Keratinocyte (primary cell): Measurements from ENCODE around the gene CANT1. TPM values are rescaled to one million over a fixed set of nuclear protein-coding genes. Genes with fewer than 3 reads are reported as not detected.

Experiments used
- DNase-seq: peaks from one replicate; pipeline ENCODE4 v3.0.0-alpha.2; 2011; ENCODE audit warnings: low read depth, missing footprints, low spot score
- FAIRE-seq: peaks from 2 replicates; lab custom pipeline; 2011; peaks lifted over from hg19 to GRCh38; lab: Jason Lieb, UNC
- H2AFZ ChIP-seq: 2 replicates; pipeline ENCODE4 v1.6.0; 2012; ENCODE audit warnings: low read length, control low read depth, inconsistent platforms; ENCODE audit not compliant: control insufficient read depth
- H3K27ac ChIP-seq: 2 replicates; pipeline ENCODE4 v1.5.1; 2011; ENCODE audit warnings: low read length; ENCODE audit not compliant: control insufficient read depth, insufficient read depth
- H3K27me3 ChIP-seq: 3 replicates; pipeline ENCODE4 v1.6.0; 2011; ENCODE audit warnings: low read length; ENCODE audit not compliant: control insufficient read depth, insufficient read depth; ENCODE audit errors: extremely low read depth
- H3K36me3 ChIP-seq, 2 experiments: 2 replicates in 1 of 2; 3 replicates in 1 of 2; pipeline ENCODE4 v1.5.1; 2011; ENCODE audit warnings: low read length in 2 of 2, mild to moderate bottlenecking in 1 of 2; ENCODE audit not compliant: control insufficient read depth in 2 of 2, insufficient read depth in 2 of 2; ENCODE audit errors: extremely low read depth in 1 of 2
- H3K4me1 ChIP-seq: 3 replicates; pipeline ENCODE4 v1.5.1; 2011; ENCODE audit warnings: low read length; ENCODE audit not compliant: control insufficient read depth, insufficient read depth; ENCODE audit errors: extremely low read depth
- H3K4me2 ChIP-seq: 3 replicates; pipeline ENCODE4 v1.6.0; 2011; ENCODE audit warnings: low read depth, low read length; ENCODE audit not compliant: control insufficient read depth, insufficient read depth; ENCODE audit errors: extremely low read depth
- H3K4me3 ChIP-seq, 3 experiments: fragments of 200-600 bp in 1 of 3; sonication (generic) in 1 of 3; 2 replicates in 2 of 3; 3 replicates in 1 of 3; pipeline ENCODE4 v1.5.1; 2011 to 2016; ENCODE audit warnings: low read length in 3 of 3, mild to moderate bottlenecking in 3 of 3, control low read depth in 2 of 3, inconsistent platforms in 1 of 3, low read depth in 1 of 3, mixed read lengths in 1 of 3, mixed run types in 1 of 3, moderate library complexity in 1 of 3; ENCODE audit not compliant: control insufficient read depth in 2 of 3, insufficient read depth in 2 of 3; ENCODE audit errors: extremely low read depth in 1 of 3
- H3K79me2 ChIP-seq: 2 replicates; pipeline ENCODE4 v1.6.0; 2012; ENCODE audit warnings: low read length; ENCODE audit not compliant: control insufficient read depth, insufficient read depth
- H3K9ac ChIP-seq: 3 replicates; pipeline ENCODE4 v1.6.0; 2011; ENCODE audit warnings: low read length; ENCODE audit not compliant: control insufficient read depth, insufficient read depth; ENCODE audit errors: extremely low read depth
- H3K9me1 ChIP-seq: 3 replicates; pipeline ENCODE4 v1.6.0; 2011; ENCODE audit warnings: low read length; ENCODE audit not compliant: control insufficient read depth, insufficient read depth; ENCODE audit errors: extremely low read depth
- H3K9me3 ChIP-seq: 2 replicates; pipeline ENCODE4 v1.5.1; 2012; ENCODE audit warnings: low read depth, low read length; ENCODE audit not compliant: control insufficient read depth
- H4K20me1 ChIP-seq: 3 replicates; pipeline ENCODE4 v1.6.0; 2011; ENCODE audit warnings: low read length; ENCODE audit not compliant: control insufficient read depth, insufficient read depth; ENCODE audit errors: extremely low read depth
- CTCF ChIP-seq, 3 experiments: IDR thresholded peaks in 1 of 3; conservative IDR thresholded peaks in 1 of 3; optimal IDR thresholded peaks in 1 of 3; 2 replicates in 2 of 3; 3 replicates in 1 of 3; pipeline versions ENCODE3 to v1.5.1; 2011; ENCODE audit warnings: low read length in 3 of 3, mild to moderate bottlenecking in 3 of 3, moderate library complexity in 2 of 3, control low read depth in 1 of 3, inconsistent platforms in 1 of 3; ENCODE audit not compliant: insufficient read depth in 2 of 3; ENCODE audit errors: extremely low read depth in 1 of 3
- EZH2 ChIP-seq: IDR thresholded peaks from one replicate; pipeline ENCODE4 v1.6.1; 2012; ENCODE audit warnings: inconsistent platforms, mild to moderate bottlenecking, low read length, moderate library complexity
- dilution Hi-C: fragments of 300-500 bp; cut with MboI; formaldehyde crosslinking; loops from one replicate; pipeline ENCODE4 v1.7.0; 2020; ENCODE audit warnings: low sequenced_read_pairs; ENCODE audit not compliant: extremely low pct_ligation_motif_present
- polyA plus RNA-seq, 5 experiments: library from polyadenylated mRNA; depleted of rRNA in 3 of 5; stranded (reverse) in 3 of 5; stranded (forward) in 1 of 5; unstranded in 1 of 5; fragments of >200 nt; gene quantifications; 1 replicate in 1 of 5; 2 replicates in 3 of 5; 3 replicates in 1 of 5; pipeline versions ENCODE4 v1.2.1 to v1.2.3, GENCODE V29; 2011 to 2012; ENCODE audit warnings: missing spikeins in 2 of 5, low read depth in 1 of 5, low replicate concordance in 1 of 5

The CANT1 gene
- polyA plus RNA-seq, 1 donor (not counting 4 experiments of a cell fraction or from before 2014, with no cell fraction given), result 53.2 TPM

- dilution Hi-C loops, result no loop called here
- Histone ChIP-seq H3K4me3 (peak overlapping the region in 1 of 3 experiments; percentile 18), H3K4me2 (peak overlapping the region; percentile 64), H3K9ac (peak overlapping the region; percentile 43), H2AFZ (no peak overlapping the region), H4K20me1 (no peaks in the 10 kb centered on the region), H3K4me1 (peaks cover 29% of the 10 kb centered on the region), H3K27me3 (no peaks in the 10 kb centered on the region), H3K9me3 (no peaks in the 10 kb centered on the region), H3K9me1 (no peaks in the 10 kb centered on the region), H3K79me2 (peaks cover 4% of the 10 kb centered on the region), H3K27ac (peak overlapping the region; percentile 54), H3K36me3 (peaks cover 12 to 15% of the 10 kb centered on the region in 2 experiments)
- DNase-seq (no peak), FAIRE-seq (peak; percentile 83)
- no peak for TF ChIP-seq CTCF (optimal IDR thresholded peaks at IDR 0.05 in 1 of 3, IDR thresholded peaks at IDR 0.05 in 1 of 3, conservative IDR thresholded peaks at IDR 0.05 in 1 of 3; ENCODE audit: extremely low read depth in 1 of 3, insufficient read depth in 2 of 3, low read length in 3 of 3)
- TF ChIP-seq EZH2, result no peak
Measured at GRCh38 chr17:78986649-78987328, 22.8 kb downstream of the CANT1 start.

GRCh38 chr17:78986048-78986648 lies 23.4 kb downstream of the CANT1 start:
- Histone ChIP-seq H3K27ac (peak overlapping the region; percentile 54), H3K36me3 (peaks cover 6 to 9% of the 10 kb centered on the region in 2 experiments), H3K4me1 (peaks cover 29% of the 10 kb centered on the region), H3K4me3 (no peak overlapping the region), H3K9me3 (no peaks in the 10 kb centered on the region), H4K20me1 (no peaks in the 10 kb centered on the region), H3K4me2 (peak overlapping the region; percentile 64), H3K27me3 (no peaks in the 10 kb centered on the region), H2AFZ (no peak overlapping the region), H3K9ac (peak overlapping the region; percentile 43), H3K9me1 (no peaks in the 10 kb centered on the region), H3K79me2 (no peaks in the 10 kb centered on the region)
- FAIRE-seq (peak; percentile 44), DNase-seq (no peak)
- dilution Hi-C loops, result no loop called here
- TF ChIP-seq CTCF (optimal IDR thresholded peaks at IDR 0.05 in 1 of 3, IDR thresholded peaks at IDR 0.05 in 1 of 3, conservative IDR thresholded peaks at IDR 0.05 in 1 of 3; ENCODE audit: extremely low read depth in 1 of 3, insufficient read depth in 2 of 3, low read length in 3 of 3) (peak in 2 of 3 experiments; percentile 42 to 68), EZH2 (no peak)
